Liver (tissue), 3 donors: ENCODE measurements around the gene KIF26B.

ENCODE experiments used
- ATF3 ChIP-seq: IDR thresholded peaks from 2 replicates; pipeline ENCODE4 v1.6.1; 2016; ENCODE audit warnings: antibody characterized with exemption
- EGR1 ChIP-seq, 2 donors: IDR thresholded peaks; 2 replicates each; pipeline ENCODE4 v1.6.1; 2016 to 2018; ENCODE audit warnings: antibody characterized with exemption in 2 of 2, low read depth in 2 of 2
- GABPA ChIP-seq, 2 donors: IDR thresholded peaks in 1 of 2; conservative IDR thresholded peaks in 1 of 2; 2 replicates each; pipeline ENCODE4 v1.6.1; 2016; ENCODE audit warnings: antibody characterized with exemption in 2 of 2, mild to moderate bottlenecking in 1 of 2, moderate library complexity in 1 of 2
- HNF4A ChIP-seq, 2 donors: conservative IDR thresholded peaks; 2 replicates each; pipeline ENCODE4 v1.6.1; 2016; ENCODE audit warnings: antibody characterized with exemption in 2 of 2, mild to moderate bottlenecking in 2 of 2
- JUND ChIP-seq, 2 donors: IDR thresholded peaks; 2 replicates each; pipeline ENCODE4 v1.6.1; 2016; ENCODE audit warnings: antibody characterized with exemption in 2 of 2
- MAX ChIP-seq: IDR thresholded peaks from 2 replicates; pipeline ENCODE4 v1.6.1; 2016; ENCODE audit warnings: antibody characterized with exemption
- RAD21 ChIP-seq, 2 donors: IDR thresholded peaks; 2 replicates each; pipeline ENCODE4 v1.6.1; 2016; ENCODE audit warnings: antibody characterized with exemption in 2 of 2, mild to moderate bottlenecking in 2 of 2
- REST ChIP-seq: IDR thresholded peaks from 2 replicates; pipeline ENCODE4 v1.6.1; 2016; ENCODE audit warnings: antibody characterized with exemption, mild to moderate bottlenecking
- RXRA ChIP-seq, 2 donors: IDR thresholded peaks; 2 replicates each; pipeline ENCODE4 v1.6.1; 2017 to 2018; ENCODE audit warnings: antibody characterized with exemption in 2 of 2, mild to moderate bottlenecking in 1 of 2
- SP1 ChIP-seq: IDR thresholded peaks from 2 replicates; pipeline ENCODE4 v1.6.1; 2018; ENCODE audit warnings: antibody characterized with exemption, mild to moderate bottlenecking
- YY1 ChIP-seq: IDR thresholded peaks from 2 replicates; pipeline ENCODE4 v1.6.1; 2016; ENCODE audit warnings: antibody characterized with exemption, mild to moderate bottlenecking
- TF ChIP-seq, protein P1 (sequence below): fragments of 150-350 bp; IDR thresholded peaks from 2 replicates; pipeline ENCODE4 v1.5.1; 2017; ENCODE audit warnings: improper control_type of control experiment, low read depth, low read length; ENCODE audit not compliant: missing input control
- donor health status: healthy.
- donor health status: healthy.

DNA sequence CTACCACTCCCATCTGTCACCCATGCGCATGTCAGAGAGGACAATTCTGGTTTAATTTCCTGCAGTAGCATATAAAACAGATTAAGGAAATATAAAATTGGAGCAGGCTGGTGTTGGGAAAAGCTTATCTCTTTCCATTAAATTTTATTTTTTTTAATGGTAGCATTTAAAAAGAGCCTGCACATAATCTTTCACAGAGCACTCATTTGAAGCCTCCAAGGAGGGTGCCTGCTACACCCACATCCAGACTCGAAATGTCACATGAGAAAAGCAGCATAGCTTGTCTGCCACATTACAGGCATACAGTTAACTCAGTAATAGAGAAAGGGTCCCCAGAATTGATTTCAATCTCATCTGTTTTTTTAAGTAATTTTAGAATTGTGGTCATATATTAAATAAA is 599.0 kb downstream of the KIF26B start:
- no peak for TF ChIP-seq SP1
- TF ChIP-seq, protein P1, sequence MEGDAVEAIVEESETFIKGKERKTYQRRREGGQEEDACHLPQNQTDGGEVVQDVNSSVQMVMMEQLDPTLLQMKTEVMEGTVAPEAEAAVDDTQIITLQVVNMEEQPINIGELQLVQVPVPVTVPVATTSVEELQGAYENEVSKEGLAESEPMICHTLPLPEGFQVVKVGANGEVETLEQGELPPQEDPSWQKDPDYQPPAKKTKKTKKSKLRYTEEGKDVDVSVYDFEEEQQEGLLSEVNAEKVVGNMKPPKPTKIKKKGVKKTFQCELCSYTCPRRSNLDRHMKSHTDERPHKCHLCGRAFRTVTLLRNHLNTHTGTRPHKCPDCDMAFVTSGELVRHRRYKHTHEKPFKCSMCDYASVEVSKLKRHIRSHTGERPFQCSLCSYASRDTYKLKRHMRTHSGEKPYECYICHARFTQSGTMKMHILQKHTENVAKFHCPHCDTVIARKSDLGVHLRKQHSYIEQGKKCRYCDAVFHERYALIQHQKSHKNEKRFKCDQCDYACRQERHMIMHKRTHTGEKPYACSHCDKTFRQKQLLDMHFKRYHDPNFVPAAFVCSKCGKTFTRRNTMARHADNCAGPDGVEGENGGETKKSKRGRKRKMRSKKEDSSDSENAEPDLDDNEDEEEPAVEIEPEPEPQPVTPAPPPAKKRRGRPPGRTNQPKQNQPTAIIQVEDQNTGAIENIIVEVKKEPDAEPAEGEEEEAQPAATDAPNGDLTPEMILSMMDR, result no peak
- no peak for TF ChIP-seq ATF3
- no peak for TF ChIP-seq RXRA (IDR thresholded peaks at IDR 0.05)
- TF ChIP-seq MAX, result no peak
- no peak for TF ChIP-seq JUND (IDR thresholded peaks at IDR 0.05)
- TF ChIP-seq HNF4A (conservative IDR thresholded peaks at IDR 0.05), result no peak
- no peak for TF ChIP-seq RAD21 (IDR thresholded peaks at IDR 0.05)
- TF ChIP-seq EGR1 (IDR thresholded peaks at IDR 0.05; ENCODE audit: low read depth in 2 of 2), result no peak
- no peak for TF ChIP-seq GABPA (IDR thresholded peaks at IDR 0.05 in 1 of 2, conservative IDR thresholded peaks at IDR 0.05 in 1 of 2)
- no peak for TF ChIP-seq REST
- TF ChIP-seq YY1, result no peak
